ENCODE measurements around the gene CRHR2.

DNA sequence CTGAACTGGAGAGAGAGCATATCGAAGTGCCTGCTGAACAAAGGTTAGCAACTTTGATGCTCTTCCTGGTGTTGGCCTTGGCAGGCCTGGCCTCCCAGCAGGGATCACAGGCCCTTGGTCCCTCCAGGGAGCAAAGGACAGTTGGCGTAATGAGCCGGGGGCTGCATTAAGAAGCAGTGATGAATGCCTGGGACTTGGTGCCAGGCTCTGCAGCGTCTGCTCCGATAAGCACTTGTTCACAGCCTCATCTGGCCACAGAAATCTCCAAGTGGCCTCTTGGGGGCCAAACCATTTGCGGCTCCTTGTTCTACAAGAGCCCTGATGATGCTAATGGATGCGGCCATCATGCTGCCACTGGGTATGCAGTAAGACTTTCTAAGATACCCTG, 31.8 kb downstream of the CRHR2 start:
- no peak for TF ChIP-seq POLR2A (IDR thresholded peaks at IDR 0.05)
- TF ChIP-seq, protein P1, sequence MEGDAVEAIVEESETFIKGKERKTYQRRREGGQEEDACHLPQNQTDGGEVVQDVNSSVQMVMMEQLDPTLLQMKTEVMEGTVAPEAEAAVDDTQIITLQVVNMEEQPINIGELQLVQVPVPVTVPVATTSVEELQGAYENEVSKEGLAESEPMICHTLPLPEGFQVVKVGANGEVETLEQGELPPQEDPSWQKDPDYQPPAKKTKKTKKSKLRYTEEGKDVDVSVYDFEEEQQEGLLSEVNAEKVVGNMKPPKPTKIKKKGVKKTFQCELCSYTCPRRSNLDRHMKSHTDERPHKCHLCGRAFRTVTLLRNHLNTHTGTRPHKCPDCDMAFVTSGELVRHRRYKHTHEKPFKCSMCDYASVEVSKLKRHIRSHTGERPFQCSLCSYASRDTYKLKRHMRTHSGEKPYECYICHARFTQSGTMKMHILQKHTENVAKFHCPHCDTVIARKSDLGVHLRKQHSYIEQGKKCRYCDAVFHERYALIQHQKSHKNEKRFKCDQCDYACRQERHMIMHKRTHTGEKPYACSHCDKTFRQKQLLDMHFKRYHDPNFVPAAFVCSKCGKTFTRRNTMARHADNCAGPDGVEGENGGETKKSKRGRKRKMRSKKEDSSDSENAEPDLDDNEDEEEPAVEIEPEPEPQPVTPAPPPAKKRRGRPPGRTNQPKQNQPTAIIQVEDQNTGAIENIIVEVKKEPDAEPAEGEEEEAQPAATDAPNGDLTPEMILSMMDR (IDR thresholded peaks at IDR 0.05): no peak

Measured in right lobe of liver (tissue), 4 donors.